GM10847 (cell line): ENCODE data around the gene TSEN2.

Source experiments
- POLR2A ChIP-seq: IDR thresholded peaks from 2 replicates; pipeline ENCODE4 v1.6.1; 2011; ENCODE audit not compliant: insufficient read length; ENCODE audit errors: extremely low read depth

The TSEN2 gene

GRCh38 chr3:12549971-12550760, 65.9 kb downstream of the TSEN2 start:
- TF ChIP-seq POLR2A, result no peak

GRCh38 chr3:12553921-12554391, 69.7 kb downstream of the TSEN2 start:
- no peak for TF ChIP-seq POLR2A

- no peak for TF ChIP-seq POLR2A
Measured at GRCh38 chr3:12556314-12556689, 72.0 kb downstream of the TSEN2 start.

- TF ChIP-seq POLR2A, result peak; percentile 98
Measured at GRCh38 chr3:12556690-12557472, 72.6 kb downstream of the TSEN2 start, which contains the start of gene MKRN2. Gene MKRN2, plus strand, starts transcription at chr3:12557087. Its CDS starts 64 bp downstream, at chr3:12557151.

GRCh38 chr3:12557473-12558100, 73.3 kb downstream of the TSEN2 start:
- TF ChIP-seq POLR2A, result no peak

- TF ChIP-seq POLR2A, result no peak
Measured at GRCh38 chr3:12558706-12559105, 74.4 kb downstream of the TSEN2 start.

GRCh38 chr3:12559520-12559919, 75.2 kb downstream of the TSEN2 start:
- no peak for TF ChIP-seq POLR2A

GRCh38 chr3:12560505-12561190, 76.4 kb downstream of the TSEN2 start:
- TF ChIP-seq POLR2A, result no peak

GRCh38 chr3:12561397-12561796, 77.1 kb downstream of the TSEN2 start:
- no peak for TF ChIP-seq POLR2A

GRCh38 chr3:12562451-12562850, 78.2 kb downstream of the TSEN2 start:
- no peak for TF ChIP-seq POLR2A

GRCh38 chr3:12566976-12567375, 82.7 kb downstream of the TSEN2 start:
- no peak for TF ChIP-seq POLR2A

- TF ChIP-seq POLR2A, result no peak
Measured at GRCh38 chr3:12568747-12569146, 84.5 kb downstream of the TSEN2 start.

GRCh38 chr3:12569836-12570235, 85.6 kb downstream of the TSEN2 start:
- no peak for TF ChIP-seq POLR2A

GRCh38 chr3:12571986-12572385, 87.7 kb downstream of the TSEN2 start:
- TF ChIP-seq POLR2A, result no peak

- no peak for TF ChIP-seq POLR2A
Measured at GRCh38 chr3:12574131-12574530, 89.9 kb downstream of the TSEN2 start.
